Measurements from ENCODE around the gene FGD6.

Gene FGD6

GRCh38 chr12:95217377-95218149 lies at the start of gene FGD6, which contains the start of gene VEZT:
Gene FGD6 (minus strand): TSS chr12:95217467. CDS start chr12:95217240, 227 bp downstream.
Gene VEZT (plus strand): TSS chr12:95217807. CDS start chr12:95217851, 44 bp downstream.
- H3K36me3 ChIP-seq (ENCODE audit: low read length) = no peaks in the 10 kb centered on the region
- no peaks in the 10 kb centered on the region for H4K20me1 ChIP-seq (ENCODE audit: low read depth, low read length)
- peaks cover 18% of the 10 kb centered on the region for H3F3A ChIP-seq (ENCODE audit: insufficient read depth)
- no peaks in the 10 kb centered on the region for H3K9me3 ChIP-seq (ENCODE audit: insufficient read depth, low read length)
- peak within 1 kb of the TSS; percentile 82 for H3K27ac ChIP-seq (ENCODE audit: low read depth, low read length)
- TF ChIP-seq EZH2phosphoT487 (conservative IDR thresholded peaks at IDR 0.05; ENCODE audit: low read length) = no peak
- TF ChIP-seq CTCF (IDR thresholded peaks at IDR 0.05; ENCODE audit: insufficient read depth, low read length, poor library complexity, severe bottlenecking) = peak; percentile 43
- peak within 1 kb of the TSS; percentile 92 for H3K4me2 ChIP-seq (ENCODE audit: low read depth, low read length, poor library complexity, severe bottlenecking)
- peak within 1 kb of the TSS; percentile 79 for H3K9ac ChIP-seq (ENCODE audit: low read length)
- no peaks in the 10 kb centered on the region for H3K9me2 ChIP-seq (replicated peaks; ENCODE audit: insufficient read depth, low read length)
- peak within 1 kb of the TSS; percentile 86 for H3K4me3 ChIP-seq (ENCODE audit: insufficient read depth, low read length, poor library complexity, severe bottlenecking)
- peaks cover 51% of the 10 kb centered on the region for H3K79me2 ChIP-seq (ENCODE audit: insufficient read depth, low read length)
- peak within 1 kb of the TSS; percentile 95 for H2AFZ ChIP-seq (ENCODE audit: low read depth, low read length, severe bottlenecking)
- H3K27me3 ChIP-seq (ENCODE audit: low read length) = no peaks in the 10 kb centered on the region

- Histone ChIP-seq H2AFZ (ENCODE audit: low read depth, low read length, severe bottlenecking) (no peak overlapping the region), H3K27ac (ENCODE audit: low read depth, low read length) (no peak overlapping the region), H3K9me3 (ENCODE audit: insufficient read depth, low read length) (no peaks in the 10 kb centered on the region), H3K4me3 (ENCODE audit: insufficient read depth, low read length, poor library complexity, severe bottlenecking) (no peak overlapping the region), H3K27me3 (ENCODE audit: low read length) (no peaks in the 10 kb centered on the region), H3K4me2 (ENCODE audit: low read depth, low read length, poor library complexity, severe bottlenecking) (no peak overlapping the region), H3K36me3 (ENCODE audit: low read length) (peaks cover 30% of the 10 kb centered on the region; the same call in 1 of the 2 replicates), H3K9ac (ENCODE audit: low read length) (no peak overlapping the region), H4K20me1 (ENCODE audit: low read depth, low read length) (no peaks in the 10 kb centered on the region), H3K79me2 (ENCODE audit: insufficient read depth, low read length) (0 out of 2 replicates have a peak, but pooled peaks cover 4% of the 10 kb centered on the region), H3K9me2 (replicated peaks; ENCODE audit: insufficient read depth, low read length) (no peaks in the 10 kb centered on the region), H3F3A (ENCODE audit: insufficient read depth) (no peaks in the 10 kb centered on the region)
- no peak for TF ChIP-seq CTCF (IDR thresholded peaks at IDR 0.05; ENCODE audit: insufficient read depth, low read length, poor library complexity, severe bottlenecking)
- no peak for TF ChIP-seq EZH2phosphoT487 (conservative IDR thresholded peaks at IDR 0.05; ENCODE audit: low read length)
These were observed 49.0 kb upstream of the FGD6 start for GRCh38 chr12:95266254-95266653.

- H3K9me3 ChIP-seq (ENCODE audit: insufficient read depth, low read length) = no peaks in the 10 kb centered on the region
- no peaks in the 10 kb centered on the region for H4K20me1 ChIP-seq (ENCODE audit: low read depth, low read length)
- TF ChIP-seq CTCF (IDR thresholded peaks at IDR 0.05; ENCODE audit: insufficient read depth, low read length, poor library complexity, severe bottlenecking) (no peak), EZH2phosphoT487 (conservative IDR thresholded peaks at IDR 0.05; ENCODE audit: low read length) (no peak)
- H3K9ac ChIP-seq (ENCODE audit: low read length) = no peak overlapping the region
- H2AFZ ChIP-seq (ENCODE audit: low read depth, low read length, severe bottlenecking) = no peak overlapping the region
- H3K79me2 ChIP-seq (ENCODE audit: insufficient read depth, low read length) = 0 out of 2 replicates have a peak, but pooled peaks cover 4% of the 10 kb centered on the region
- H3K27ac ChIP-seq (ENCODE audit: low read depth, low read length) = no peak overlapping the region
- peaks cover 29% of the 10 kb centered on the region; the same call in 1 of the 2 replicates for H3K36me3 ChIP-seq (ENCODE audit: low read length)
- H3K27me3 ChIP-seq (ENCODE audit: low read length) = no peaks in the 10 kb centered on the region
- no peaks in the 10 kb centered on the region for H3F3A ChIP-seq (ENCODE audit: insufficient read depth)
- no peaks in the 10 kb centered on the region for H3K9me2 ChIP-seq (replicated peaks; ENCODE audit: insufficient read depth, low read length)
- H3K4me3 ChIP-seq (ENCODE audit: insufficient read depth, low read length, poor library complexity, severe bottlenecking) = no peak overlapping the region
- H3K4me2 ChIP-seq (ENCODE audit: low read depth, low read length, poor library complexity, severe bottlenecking) = no peak overlapping the region
These were observed 48.5 kb upstream of the FGD6 start for GRCh38 chr12:95265765-95266164.

All from SU-DHL-6 (cell line).